ENCODE data around the gene LYRM1.

The LYRM1 gene

GRCh38 chr16:20900299-20901067, at the start of gene LYRM1, which contains the start of gene DCUN1D3:
TSS of gene LYRM1 (plus strand) at chr16:20900771. CDS start at chr16:20915556, 14,785 bp downstream.
TSS of gene DCUN1D3 (minus strand) at chr16:20900358. CDS start at chr16:20862538, 37,820 bp downstream.
- Histone ChIP-seq H3K27ac (ENCODE audit: low read depth, low read length) (peak within 1 kb of the TSS; percentile 96), H3K27me3 (ENCODE audit: insufficient read depth, low read length) (no peaks in the 10 kb centered on the region), H3K36me3 (ENCODE audit: insufficient read depth, low read length) (peaks cover 16% of the 10 kb centered on the region; the same call in 1 of the 2 replicates), H3K4me1 (ENCODE audit: control insufficient read depth, insufficient read depth, low read length, unreplicated experiment) (peaks cover 59% of the 10 kb centered on the region), H3K4me3 (ENCODE audit: low read depth, low read length) (peak within 1 kb of the TSS; percentile 83), H2AFZ (ENCODE audit: low read length, unreplicated experiment) (peak within 1 kb of the TSS; percentile 71), H3K79me2 (ENCODE audit: control insufficient read depth, insufficient read depth, low read length, unreplicated experiment) (peaks cover 84% of the 10 kb centered on the region)

- Histone ChIP-seq H3K27me3 (ENCODE audit: insufficient read depth, low read length) (no peaks in the 10 kb centered on the region), H3K4me3 (ENCODE audit: low read depth, low read length) (no peak overlapping the region), H3K79me2 (ENCODE audit: control insufficient read depth, insufficient read depth, low read length, unreplicated experiment) (no peaks in the 10 kb centered on the region), H3K4me1 (ENCODE audit: control insufficient read depth, insufficient read depth, low read length, unreplicated experiment) (peaks cover 68% of the 10 kb centered on the region), H3K36me3 (ENCODE audit: insufficient read depth, low read length) (peaks cover 21% of the 10 kb centered on the region), H2AFZ (ENCODE audit: low read length, unreplicated experiment) (no peak overlapping the region), H3K27ac (ENCODE audit: low read depth, low read length) (peak overlapping the region; percentile 89)
Observed at GRCh38 chr16:20850981-20851380, 49.6 kb upstream of the LYRM1 start.

- Histone ChIP-seq H3K36me3 (ENCODE audit: insufficient read depth, low read length) (peaks cover 25% of the 10 kb centered on the region), H2AFZ (ENCODE audit: low read length, unreplicated experiment) (no peak overlapping the region), H3K27me3 (ENCODE audit: insufficient read depth, low read length) (no peaks in the 10 kb centered on the region), H3K4me1 (ENCODE audit: control insufficient read depth, insufficient read depth, low read length, unreplicated experiment) (peaks cover 68% of the 10 kb centered on the region), H3K4me3 (ENCODE audit: low read depth, low read length) (peak overlapping the region; percentile 7; the same call in 1 of the 2 replicates), H3K79me2 (ENCODE audit: control insufficient read depth, insufficient read depth, low read length, unreplicated experiment) (no peaks in the 10 kb centered on the region), H3K27ac (ENCODE audit: low read depth, low read length) (peak overlapping the region; percentile 89)
Observed at GRCh38 chr16:20851601-20852000, 49.0 kb upstream of the LYRM1 start.

DNA sequence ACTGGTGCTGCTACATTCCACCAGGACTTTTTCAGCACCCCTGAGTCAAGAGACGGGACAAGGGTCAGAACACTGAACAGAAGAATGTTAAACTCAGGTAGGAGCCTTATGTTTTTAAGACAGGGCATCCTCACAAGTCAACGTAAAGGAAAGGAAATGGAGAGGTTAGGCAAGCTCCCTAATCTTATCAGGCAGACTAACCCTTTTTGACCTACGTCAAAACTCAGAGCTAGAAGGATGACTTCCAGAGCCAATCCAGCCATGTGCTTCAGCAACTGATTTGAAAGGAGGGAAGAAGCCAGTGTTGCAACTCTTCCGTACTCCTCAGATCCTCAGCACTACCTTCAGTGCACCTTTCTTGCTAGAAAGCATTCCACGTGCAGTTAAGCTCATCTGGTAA, 47.4 kb upstream of the LYRM1 start:
- no peaks in the 10 kb centered on the region for H3K79me2 ChIP-seq (ENCODE audit: control insufficient read depth, insufficient read depth, low read length, unreplicated experiment)
- peaks cover 31% of the 10 kb centered on the region for H3K36me3 ChIP-seq (ENCODE audit: insufficient read depth, low read length)
- H3K4me3 ChIP-seq (ENCODE audit: low read depth, low read length), result no peak overlapping the region
- peaks cover 68% of the 10 kb centered on the region for H3K4me1 ChIP-seq (ENCODE audit: control insufficient read depth, insufficient read depth, low read length, unreplicated experiment)
- no peaks in the 10 kb centered on the region for H3K27me3 ChIP-seq (ENCODE audit: insufficient read depth, low read length)
- H3K27ac ChIP-seq (ENCODE audit: low read depth, low read length), result peak overlapping the region; percentile 89
- H2AFZ ChIP-seq (ENCODE audit: low read length, unreplicated experiment), result no peak overlapping the region

GRCh38 chr16:20853981-20854620, 46.5 kb upstream of the LYRM1 start:
- Histone ChIP-seq H3K79me2 (ENCODE audit: control insufficient read depth, insufficient read depth, low read length, unreplicated experiment) (no peaks in the 10 kb centered on the region), H3K4me3 (ENCODE audit: low read depth, low read length) (no peak overlapping the region), H2AFZ (ENCODE audit: low read length, unreplicated experiment) (no peak overlapping the region), H3K27me3 (ENCODE audit: insufficient read depth, low read length) (no peaks in the 10 kb centered on the region), H3K27ac (ENCODE audit: low read depth, low read length) (peak overlapping the region; percentile 89), H3K4me1 (ENCODE audit: control insufficient read depth, insufficient read depth, low read length, unreplicated experiment) (peaks cover 68% of the 10 kb centered on the region), H3K36me3 (ENCODE audit: insufficient read depth, low read length) (peaks cover 31% of the 10 kb centered on the region)

GRCh38 chr16:20854963-20855362, 45.6 kb upstream of the LYRM1 start:
- no peak overlapping the region for H3K4me3 ChIP-seq (ENCODE audit: low read depth, low read length)
- no peak overlapping the region for H2AFZ ChIP-seq (ENCODE audit: low read length, unreplicated experiment)
- H3K36me3 ChIP-seq (ENCODE audit: insufficient read depth, low read length), result peaks cover 36% of the 10 kb centered on the region
- no peaks in the 10 kb centered on the region for H3K27me3 ChIP-seq (ENCODE audit: insufficient read depth, low read length)
- no peak overlapping the region for H3K27ac ChIP-seq (ENCODE audit: low read depth, low read length)
- no peaks in the 10 kb centered on the region for H3K79me2 ChIP-seq (ENCODE audit: control insufficient read depth, insufficient read depth, low read length, unreplicated experiment)
- peaks cover 60% of the 10 kb centered on the region for H3K4me1 ChIP-seq (ENCODE audit: control insufficient read depth, insufficient read depth, low read length, unreplicated experiment)

- H2AFZ ChIP-seq (ENCODE audit: low read length, unreplicated experiment), result no peak overlapping the region
- H3K27ac ChIP-seq (ENCODE audit: low read depth, low read length), result no peak overlapping the region
- H3K36me3 ChIP-seq (ENCODE audit: insufficient read depth, low read length), result peaks cover 49% of the 10 kb centered on the region
- peaks cover 14% of the 10 kb centered on the region for H3K79me2 ChIP-seq (ENCODE audit: control insufficient read depth, insufficient read depth, low read length, unreplicated experiment)
- no peaks in the 10 kb centered on the region for H3K27me3 ChIP-seq (ENCODE audit: insufficient read depth, low read length)
- H3K4me1 ChIP-seq (ENCODE audit: control insufficient read depth, insufficient read depth, low read length, unreplicated experiment), result peaks cover 37% of the 10 kb centered on the region
- no peak overlapping the region for H3K4me3 ChIP-seq (ENCODE audit: low read depth, low read length)
Observed at GRCh38 chr16:20857281-20857680, 43.3 kb upstream of the LYRM1 start.

DNA sequence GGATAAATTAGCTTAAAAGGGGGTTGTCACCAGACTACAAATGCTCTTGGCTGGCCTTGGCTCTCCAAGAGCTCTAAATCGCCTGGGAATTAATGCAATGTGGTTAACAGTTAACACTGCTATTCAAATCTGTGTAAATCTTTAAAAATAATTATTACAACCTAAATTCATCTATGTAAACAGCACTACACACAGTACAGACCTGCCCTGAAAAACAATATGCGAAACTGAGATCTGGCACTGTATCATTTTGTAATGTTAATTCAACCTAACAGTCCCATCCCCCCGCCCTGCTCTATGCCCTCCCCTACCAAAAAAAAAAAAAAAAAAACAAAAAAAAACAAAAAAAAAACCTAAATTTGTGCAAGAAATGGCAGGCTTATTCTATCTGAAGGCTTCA, 41.3 kb upstream of the LYRM1 start:
- no peaks in the 10 kb centered on the region for H3K27me3 ChIP-seq (ENCODE audit: insufficient read depth, low read length)
- H3K27ac ChIP-seq (ENCODE audit: low read depth, low read length), result no peak overlapping the region
- H2AFZ ChIP-seq (ENCODE audit: low read length, unreplicated experiment), result no peak overlapping the region
- peaks cover 18% of the 10 kb centered on the region for H3K4me1 ChIP-seq (ENCODE audit: control insufficient read depth, insufficient read depth, low read length, unreplicated experiment)
- peaks cover 33% of the 10 kb centered on the region for H3K79me2 ChIP-seq (ENCODE audit: control insufficient read depth, insufficient read depth, low read length, unreplicated experiment)
- peaks cover 45% of the 10 kb centered on the region for H3K36me3 ChIP-seq (ENCODE audit: insufficient read depth, low read length)
- no peak overlapping the region for H3K4me3 ChIP-seq (ENCODE audit: low read depth, low read length)

- no peak overlapping the region for H3K27ac ChIP-seq (ENCODE audit: low read depth, low read length)
Observed at GRCh38 chr16:20859699-20860098, 40.9 kb upstream of the LYRM1 start.

GRCh38 chr16:20860361-20860760, 40.2 kb upstream of the LYRM1 start:
- no peaks in the 10 kb centered on the region for H3K27me3 ChIP-seq (ENCODE audit: insufficient read depth, low read length)
- peaks cover 34% of the 10 kb centered on the region for H3K36me3 ChIP-seq (ENCODE audit: insufficient read depth, low read length)

More at GRCh38 chr16:20859699-20860098, 40.9 kb upstream of the LYRM1 start:
- peaks cover 15% of the 10 kb centered on the region for H3K4me1 ChIP-seq (ENCODE audit: control insufficient read depth, insufficient read depth, low read length, unreplicated experiment)
- H3K79me2 ChIP-seq (ENCODE audit: control insufficient read depth, insufficient read depth, low read length, unreplicated experiment), result peaks cover 38% of the 10 kb centered on the region
- no peak overlapping the region for H3K4me3 ChIP-seq (ENCODE audit: low read depth, low read length)
- peaks cover 40% of the 10 kb centered on the region for H3K36me3 ChIP-seq (ENCODE audit: insufficient read depth, low read length)
- no peak overlapping the region for H2AFZ ChIP-seq (ENCODE audit: low read length, unreplicated experiment)
- no peaks in the 10 kb centered on the region for H3K27me3 ChIP-seq (ENCODE audit: insufficient read depth, low read length)

More at GRCh38 chr16:20860361-20860760, 40.2 kb upstream of the LYRM1 start:
- Histone ChIP-seq H3K27ac (ENCODE audit: low read depth, low read length) (no peak overlapping the region), H3K4me1 (ENCODE audit: control insufficient read depth, insufficient read depth, low read length, unreplicated experiment) (peaks cover 15% of the 10 kb centered on the region), H3K79me2 (ENCODE audit: control insufficient read depth, insufficient read depth, low read length, unreplicated experiment) (peaks cover 44% of the 10 kb centered on the region), H3K4me3 (ENCODE audit: low read depth, low read length) (no peak overlapping the region), H2AFZ (ENCODE audit: low read length, unreplicated experiment) (no peak overlapping the region)
